Esophagus squamous epithelium (tissue), 4 donors: ENCODE measurements around the gene SPATA17.

Experiments
- CTCF ChIP-seq, 6 experiments: fragments of 450-650 bp in 4 of 6; fragments of 200-600 bp in 2 of 6; sonication (generic) in 2 of 6; IDR thresholded peaks; one replicate each; pipeline ENCODE4 v1.5.1; 2016 to 2019; ENCODE audit warnings: antibody characterized with exemption in 6 of 6, mild to moderate bottlenecking in 4 of 6, moderate library complexity in 4 of 6
- POLR2A ChIP-seq, 4 donors: fragments of 450-650 bp; IDR thresholded peaks; one replicate each; pipeline ENCODE4 v1.6.1; 2017; ENCODE audit warnings: antibody characterized with exemption in 4 of 4, mild to moderate bottlenecking in 4 of 4, moderate library complexity in 3 of 4

GRCh38 chr1:217647791-217648190 lies 16.6 kb downstream of the SPATA17 start:
- no peak for TF ChIP-seq POLR2A (IDR thresholded peaks at IDR 0.05)
- no peak for TF ChIP-seq CTCF (IDR thresholded peaks at IDR 0.05)
